DOHH2 (cell line): ENCODE measurements around the gene TPPP3.

Experiments used
- H3F3A ChIP-seq: fragments of 200-600 bp; sonication (generic), shearing (Covaris generic); 2 replicates; pipeline ENCODE4 v1.6.0; 2016; ENCODE audit warnings: antibody characterized with exemption, mild to moderate bottlenecking; ENCODE audit not compliant: control insufficient read depth, insufficient read depth
- H3K27ac ChIP-seq: fragments of 200-600 bp; sonication (generic); 2 replicates; pipeline ENCODE4 v1.5.1; 2014; ENCODE audit warnings: low read depth, mild to moderate bottlenecking, low read length, moderate library complexity
- H3K27me3 ChIP-seq: fragments of 200-600 bp; sonication (generic); 2 replicates; pipeline ENCODE4 v1.6.1; 2014; ENCODE audit warnings: mild to moderate bottlenecking, low read length, mixed read lengths; ENCODE audit not compliant: control insufficient read depth
- H3K36me3 ChIP-seq: fragments of 200-600 bp; sonication (generic); 2 replicates; pipeline ENCODE4 v1.6.1; 2014; ENCODE audit warnings: mild to moderate bottlenecking, low read length, moderate library complexity, mixed read lengths; ENCODE audit not compliant: control insufficient read depth
- H3K4me1 ChIP-seq: fragments of 200-600 bp; sonication (generic); 2 replicates; pipeline ENCODE4 v1.6.1; 2014; ENCODE audit warnings: mild to moderate bottlenecking, low read length, mixed read lengths; ENCODE audit not compliant: control insufficient read depth
- H3K4me2 ChIP-seq: fragments of 200-600 bp; sonication (generic); 2 replicates; pipeline ENCODE4 v1.6.0; 2014; ENCODE audit warnings: mild to moderate bottlenecking, low read length, moderate library complexity
- H3K4me3 ChIP-seq: fragments of 200-600 bp; sonication (generic); 2 replicates; pipeline ENCODE4 v1.5.1; 2014; ENCODE audit warnings: mild to moderate bottlenecking, low read length, mixed read lengths
- H3K79me2 ChIP-seq: fragments of 200-600 bp; sonication (generic); 2 replicates; pipeline ENCODE4 v1.6.1; 2014; ENCODE audit warnings: mild to moderate bottlenecking, low read length, mixed read lengths; ENCODE audit not compliant: control insufficient read depth
- H3K9me2 ChIP-seq: fragments of 200-600 bp; sonication (generic); replicated peaks from 2 replicates; pipeline ENCODE4 v1.6.1; 2014; ENCODE audit warnings: mild to moderate bottlenecking, low read length, mixed read lengths; ENCODE audit not compliant: control insufficient read depth
- H3K9me3 ChIP-seq: fragments of 200-600 bp; sonication (generic); 2 replicates; pipeline ENCODE4 v1.6.1; 2014; ENCODE audit warnings: antibody characterized with exemption, low read length, mixed read lengths; ENCODE audit not compliant: control insufficient read depth, insufficient read depth
- H4K20me1 ChIP-seq: fragments of 200-600 bp; sonication (generic); 2 replicates; pipeline ENCODE4 v1.6.0; 2014; ENCODE audit warnings: low read depth, mild to moderate bottlenecking, antibody characterized with exemption, low read length, moderate library complexity; ENCODE audit not compliant: control insufficient read depth, insufficient read depth
- EZH2phosphoT487 ChIP-seq: fragments of 200-600 bp; sonication (generic); IDR thresholded peaks from 2 replicates; pipeline ENCODE4 v1.6.1; 2017; ENCODE audit warnings: borderline replicate concordance, mild to moderate bottlenecking, antibody characterized with exemption, low read length, moderate library complexity, mixed read lengths
- TF ChIP-seq, protein P1 (sequence below): fragments of 200-600 bp; sonication (generic); IDR thresholded peaks from one replicate; pipeline ENCODE4 v1.5.1; 2014; ENCODE audit warnings: antibody characterized with exemption, mild to moderate bottlenecking, low read depth, low read length; ENCODE audit not compliant: poor library complexity, severe bottlenecking

The TPPP3 gene

DNA sequence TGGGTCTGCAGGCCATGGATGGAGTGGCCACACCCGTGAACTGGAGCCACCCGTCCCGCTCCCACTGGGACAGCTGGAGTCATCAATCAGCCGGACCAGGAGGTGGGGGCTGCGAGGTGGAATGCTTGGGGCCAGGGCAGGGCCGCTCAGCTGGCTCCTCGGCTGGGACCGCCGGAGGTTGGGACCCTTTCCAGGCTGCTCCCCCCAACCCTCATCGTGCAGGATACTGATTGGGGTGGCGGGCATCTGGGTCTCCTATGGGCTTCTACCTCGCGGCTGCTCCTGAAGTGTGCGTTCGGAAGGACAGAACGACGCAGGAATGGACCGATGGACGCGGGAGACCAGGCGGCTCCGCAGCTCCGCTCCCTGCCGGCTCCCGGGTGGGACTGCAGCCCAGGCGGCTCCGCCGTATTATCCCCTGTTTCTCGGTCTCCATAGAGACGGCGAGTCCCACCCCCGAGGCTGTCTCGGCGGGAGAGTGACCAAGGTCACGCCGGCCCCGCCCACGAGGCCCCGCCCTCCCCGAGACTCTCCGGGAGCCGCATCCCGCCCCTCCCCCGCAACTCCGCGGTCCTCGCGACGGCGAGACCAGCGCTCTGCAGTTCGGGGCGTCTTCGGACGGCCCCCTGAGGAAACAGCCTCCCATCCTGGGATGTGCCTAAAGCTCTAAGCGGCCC lies at the start of gene TPPP3:
TSS of gene TPPP3 (minus strand) at position 388 of the 677 bp plus-strand sequence. CDS start 2,387 bp downstream, outside the sequence.
- peaks cover 22% of the 10 kb centered on the region for H3K27me3 ChIP-seq

DNA sequence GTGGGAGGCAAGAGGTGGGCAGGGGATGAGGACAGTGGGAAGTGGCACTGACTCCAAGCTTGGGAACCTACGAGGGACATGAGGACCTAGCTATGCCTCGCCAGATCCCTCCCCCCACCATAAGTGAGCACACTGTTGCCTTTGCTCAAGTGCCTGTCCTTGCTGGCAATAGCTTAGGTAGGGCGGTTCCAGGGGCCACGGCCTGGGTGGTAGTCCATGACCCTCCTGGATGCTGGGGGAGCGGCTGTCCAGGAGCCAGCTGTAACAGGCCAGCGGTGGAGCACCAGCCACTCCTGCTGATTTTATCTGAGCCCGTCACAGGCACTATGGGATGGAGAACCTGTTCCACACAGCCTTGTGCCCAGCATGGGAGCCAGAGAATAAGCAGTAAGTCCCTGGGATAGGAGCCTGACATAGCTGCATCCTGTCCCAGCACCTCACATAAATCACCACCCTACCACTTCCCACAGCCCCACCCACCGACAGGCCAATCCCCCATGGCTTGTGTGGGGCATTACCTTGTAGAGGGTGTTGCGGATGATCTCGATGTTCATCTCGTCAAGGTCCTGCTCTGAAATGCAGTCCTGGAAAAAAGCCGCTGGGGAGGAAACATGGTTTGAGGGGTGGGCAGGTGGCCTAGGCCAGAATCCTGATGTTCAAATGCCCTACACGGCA lies 49.4 kb upstream of the TPPP3 start:
- Histone ChIP-seq H3K4me1 (no peaks in the 10 kb centered on the region), H3K9me2 (no peaks in the 10 kb centered on the region), H3K27ac (no peak overlapping the region), H3K79me2 (0 out of 2 replicates have a peak, but pooled peaks cover 3% of the 10 kb centered on the region), H3K27me3 (no peaks in the 10 kb centered on the region), H3K36me3 (peaks cover 16% of the 10 kb centered on the region; the same call in 1 of the 2 replicates), H3K4me2 (no peak overlapping the region), H4K20me1 (peaks cover 5% of the 10 kb centered on the region; the same call in 1 of the 2 replicates), H3F3A (no peaks in the 10 kb centered on the region), H3K4me3 (no peak overlapping the region), H3K9me3 (no peaks in the 10 kb centered on the region)
- no peak for TF ChIP-seq EZH2phosphoT487
- TF ChIP-seq, protein P1, sequence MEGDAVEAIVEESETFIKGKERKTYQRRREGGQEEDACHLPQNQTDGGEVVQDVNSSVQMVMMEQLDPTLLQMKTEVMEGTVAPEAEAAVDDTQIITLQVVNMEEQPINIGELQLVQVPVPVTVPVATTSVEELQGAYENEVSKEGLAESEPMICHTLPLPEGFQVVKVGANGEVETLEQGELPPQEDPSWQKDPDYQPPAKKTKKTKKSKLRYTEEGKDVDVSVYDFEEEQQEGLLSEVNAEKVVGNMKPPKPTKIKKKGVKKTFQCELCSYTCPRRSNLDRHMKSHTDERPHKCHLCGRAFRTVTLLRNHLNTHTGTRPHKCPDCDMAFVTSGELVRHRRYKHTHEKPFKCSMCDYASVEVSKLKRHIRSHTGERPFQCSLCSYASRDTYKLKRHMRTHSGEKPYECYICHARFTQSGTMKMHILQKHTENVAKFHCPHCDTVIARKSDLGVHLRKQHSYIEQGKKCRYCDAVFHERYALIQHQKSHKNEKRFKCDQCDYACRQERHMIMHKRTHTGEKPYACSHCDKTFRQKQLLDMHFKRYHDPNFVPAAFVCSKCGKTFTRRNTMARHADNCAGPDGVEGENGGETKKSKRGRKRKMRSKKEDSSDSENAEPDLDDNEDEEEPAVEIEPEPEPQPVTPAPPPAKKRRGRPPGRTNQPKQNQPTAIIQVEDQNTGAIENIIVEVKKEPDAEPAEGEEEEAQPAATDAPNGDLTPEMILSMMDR = no peak

More for the DNA sequence above, at the start of gene TPPP3:
- Histone ChIP-seq H3K79me2 (no peaks in the 10 kb centered on the region), H3K36me3 (no peaks in the 10 kb centered on the region), H4K20me1 (no peaks in the 10 kb centered on the region), H3K4me3 (no peak within 1 kb of the TSS), H3K4me1 (no peaks in the 10 kb centered on the region), H3K27ac (no peak within 1 kb of the TSS), H3K4me2 (no peak within 1 kb of the TSS), H3K9me2 (no peaks in the 10 kb centered on the region), H3F3A (no peaks in the 10 kb centered on the region), H3K9me3 (no peaks in the 10 kb centered on the region)
- TF ChIP-seq EZH2phosphoT487 = no peak
- TF ChIP-seq, protein P1 = no peak

DNA sequence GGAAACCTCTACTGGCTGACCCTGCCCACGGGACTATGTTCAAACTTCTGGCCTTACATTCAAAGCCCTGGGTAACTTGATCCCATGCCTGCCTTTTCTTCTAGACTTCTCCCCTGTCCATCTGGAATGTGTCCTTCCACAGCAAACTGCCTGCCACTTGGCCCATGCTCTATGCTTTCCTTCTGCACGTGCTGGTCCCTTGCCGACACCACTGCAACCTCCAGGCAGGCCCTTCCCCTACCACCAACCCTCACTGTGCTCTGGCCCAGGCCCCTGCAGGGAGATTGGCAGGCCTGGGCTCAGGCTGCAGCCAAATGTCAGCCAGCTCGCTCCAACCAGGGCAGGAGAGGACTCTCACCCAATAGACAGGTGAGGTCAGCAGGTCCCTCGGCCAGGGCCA lies 48.6 kb upstream of the TPPP3 start:
- Histone ChIP-seq H3K79me2 (0 out of 2 replicates have a peak, but pooled peaks cover under 1% of the 10 kb centered on the region), H3K9me3 (no peaks in the 10 kb centered on the region), H3K9me2 (no peaks in the 10 kb centered on the region), H3K36me3 (peaks cover 19% of the 10 kb centered on the region; the same call in 1 of the 2 replicates), H3K27me3 (no peaks in the 10 kb centered on the region), H3K4me2 (no peak overlapping the region), H3K4me3 (no peak overlapping the region), H3F3A (no peaks in the 10 kb centered on the region), H4K20me1 (peaks cover 2% of the 10 kb centered on the region; the same call in 1 of the 2 replicates), H3K4me1 (no peaks in the 10 kb centered on the region), H3K27ac (no peak overlapping the region)
- TF ChIP-seq EZH2phosphoT487 = no peak
- TF ChIP-seq, protein P1 = no peak
